IPS-18a (cell line): ENCODE measurements around the gene ERICH2.

Experiments used
- H3K27ac ChIP-seq: one replicate; pipeline ENCODE4 v1.5.1; 2013; ENCODE audit warnings: low read length
- H3K27me3 ChIP-seq: one replicate; pipeline ENCODE4 v1.6.1; 2013; ENCODE audit warnings: mild to moderate bottlenecking, low read length; ENCODE audit not compliant: control insufficient read depth, insufficient read depth
- H3K36me3 ChIP-seq: one replicate; pipeline ENCODE4 v1.6.1; 2013; ENCODE audit warnings: low read depth, low read length; ENCODE audit not compliant: control insufficient read depth
- H3K4me1 ChIP-seq: one replicate; pipeline ENCODE4 v1.6.1; 2013; ENCODE audit warnings: low read depth, low read length; ENCODE audit not compliant: control insufficient read depth
- H3K4me3 ChIP-seq: one replicate; pipeline ENCODE4 v1.5.1; 2013; ENCODE audit warnings: low read length
- H3K9ac ChIP-seq: one replicate; pipeline ENCODE4 v1.6.1; 2013; ENCODE audit warnings: mild to moderate bottlenecking, low read length, moderate library complexity
- H3K9me3 ChIP-seq: one replicate; pipeline ENCODE4 v1.6.1; 2013; ENCODE audit warnings: low read depth, low read length; ENCODE audit not compliant: control insufficient read depth

The ERICH2 gene

DNA sequence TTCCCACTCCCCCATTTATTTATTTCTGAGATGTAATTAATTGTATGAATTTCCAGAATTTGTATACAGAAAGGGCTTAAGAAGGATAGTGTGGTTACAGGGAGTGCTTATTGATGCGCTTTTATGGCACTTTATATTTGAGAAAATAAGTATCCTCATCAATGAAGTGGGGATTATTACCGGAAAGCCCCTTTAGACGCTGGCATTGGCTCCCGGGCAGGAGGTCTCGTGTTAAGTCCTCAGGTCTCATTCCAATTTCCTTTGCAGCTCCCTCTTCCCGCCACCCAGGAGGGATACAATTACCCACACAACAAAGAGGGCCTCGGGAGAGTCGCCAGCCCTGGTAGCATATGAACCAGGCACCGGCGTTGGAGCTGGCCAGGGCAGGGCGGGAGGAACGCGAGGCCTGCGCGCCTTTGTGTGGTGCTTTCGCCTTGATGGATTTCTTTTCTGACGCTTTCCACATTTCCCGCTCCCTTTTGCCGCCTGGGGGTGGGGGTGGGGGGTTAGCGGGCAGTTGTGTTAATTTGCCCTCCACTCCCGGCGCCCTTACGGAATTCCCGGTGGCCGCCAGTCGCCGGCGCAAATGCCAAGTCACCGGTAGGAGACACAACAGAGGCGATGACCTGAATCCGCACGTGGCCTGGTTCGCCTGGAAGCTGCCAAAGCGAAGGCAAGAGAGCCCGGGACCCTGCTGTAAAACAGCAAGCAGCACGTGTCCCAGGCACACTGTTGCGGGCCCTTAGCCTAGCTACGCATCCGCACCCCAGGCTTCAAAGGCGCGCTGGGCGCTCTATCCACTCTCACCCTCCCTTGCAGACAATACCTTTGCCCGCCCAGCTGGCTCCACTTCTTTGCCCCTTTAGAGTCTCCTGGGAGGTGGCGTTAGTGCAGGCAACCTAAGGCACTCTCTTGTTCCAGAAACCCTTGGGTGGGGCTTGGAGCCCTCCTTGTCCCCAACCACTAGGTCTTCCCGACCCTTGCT is 49.8 kb downstream of the ERICH2 start:
- Histone ChIP-seq H3K27ac (no peak overlapping the region), H3K4me3 (peak overlapping the region; percentile 56), H3K27me3 (peaks cover 98% of the 10 kb centered on the region), H3K4me1 (peaks cover 58% of the 10 kb centered on the region), H3K36me3 (no peaks in the 10 kb centered on the region), H3K9me3 (no peaks in the 10 kb centered on the region), H3K9ac (peak overlapping the region; percentile 41)

DNA sequence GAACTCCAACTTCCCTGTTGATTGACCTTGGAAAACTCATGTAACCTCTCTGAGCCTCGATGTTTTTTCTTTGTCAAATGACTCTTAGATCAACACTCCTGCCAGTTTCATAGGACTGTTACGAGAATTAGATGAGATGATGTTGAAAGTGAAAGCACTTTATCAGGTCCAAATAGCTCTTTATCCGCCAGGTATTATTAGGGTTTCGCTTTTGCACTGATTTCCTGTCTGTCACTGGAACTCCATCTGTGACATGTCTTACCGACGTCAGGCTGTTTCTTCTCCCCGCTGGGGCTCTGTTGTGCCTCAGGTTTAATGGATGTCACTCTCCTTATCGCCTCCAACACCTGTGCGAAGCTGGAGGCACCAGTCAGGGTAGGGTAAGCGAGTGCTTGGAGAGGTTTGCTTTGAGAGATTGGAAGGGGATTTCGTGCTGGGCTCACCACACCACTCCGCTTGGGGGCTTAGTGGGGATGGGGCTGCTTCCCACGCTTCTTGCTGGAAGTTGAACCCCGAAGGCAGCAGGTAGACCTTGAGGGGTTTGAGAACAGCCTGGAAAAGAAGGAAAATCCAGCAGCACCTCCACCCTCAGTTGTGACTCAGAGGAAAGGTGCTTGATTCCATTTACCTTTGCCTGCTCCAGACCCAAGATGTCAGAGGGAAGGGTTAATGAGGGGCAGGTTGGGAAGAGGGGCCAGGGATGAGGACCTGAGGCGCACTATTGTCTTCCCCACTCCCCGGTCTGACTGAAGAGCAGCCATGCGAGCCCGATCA is 50.8 kb downstream of the ERICH2 start:
- Histone ChIP-seq H3K36me3 (no peaks in the 10 kb centered on the region), H3K4me1 (peaks cover 52% of the 10 kb centered on the region), H3K9ac (no peak overlapping the region), H3K27me3 (peaks cover 98% of the 10 kb centered on the region), H3K27ac (no peak overlapping the region), H3K9me3 (no peaks in the 10 kb centered on the region), H3K4me3 (peak overlapping the region; percentile 56)

- peak overlapping the region; percentile 56 for H3K4me3 ChIP-seq
- peaks cover 49% of the 10 kb centered on the region for H3K4me1 ChIP-seq
- peaks cover 93% of the 10 kb centered on the region for H3K27me3 ChIP-seq
Observed at GRCh38 chr2:170821531-170822289, 51.5 kb downstream of the ERICH2 start.

DNA sequence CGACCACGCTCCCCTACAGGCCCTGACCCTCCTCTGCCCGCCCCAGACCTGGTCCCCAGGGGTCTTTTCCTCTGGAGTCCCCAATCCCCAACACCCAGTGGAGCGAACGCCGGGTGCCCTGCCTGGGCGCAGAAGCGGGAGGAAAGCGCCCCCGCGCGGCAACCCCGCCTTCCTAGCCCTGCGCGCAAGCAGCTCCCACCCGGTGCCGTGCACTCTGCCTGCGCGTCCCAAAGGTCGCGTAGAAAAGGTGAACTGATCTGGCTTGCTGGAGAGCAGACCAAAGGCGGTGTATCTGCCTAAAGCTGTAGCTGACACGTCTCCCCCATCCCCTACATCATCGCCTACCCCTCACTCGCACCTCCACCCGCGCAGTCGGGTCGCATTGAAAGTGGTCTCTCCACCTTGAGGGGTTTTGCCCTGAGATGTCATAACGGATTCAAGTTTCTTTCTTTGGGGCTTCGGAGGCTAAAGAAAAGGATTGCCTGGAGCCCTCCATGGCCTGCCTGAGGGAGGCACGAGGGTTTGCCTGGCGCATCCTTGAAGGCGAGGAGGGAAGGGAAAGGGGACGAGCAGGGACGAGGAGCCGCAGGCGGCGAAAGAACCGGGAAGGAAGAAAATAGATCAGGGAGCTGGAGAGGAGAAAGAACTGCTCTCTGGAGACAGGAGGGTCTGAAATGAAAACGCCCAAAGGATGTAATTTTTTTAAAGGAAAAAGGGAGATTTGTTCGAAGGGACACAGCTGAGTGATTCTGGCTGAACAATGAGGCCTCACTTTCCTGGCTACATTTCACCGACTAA is 52.3 kb downstream of the ERICH2 start:
- H3K9me3 ChIP-seq = no peaks in the 10 kb centered on the region
- H3K36me3 ChIP-seq = no peaks in the 10 kb centered on the region
- H3K27ac ChIP-seq = no peak overlapping the region
- peak overlapping the region; percentile 56 for H3K4me3 ChIP-seq
- no peak overlapping the region for H3K9ac ChIP-seq
- peaks cover 93% of the 10 kb centered on the region for H3K27me3 ChIP-seq
- peaks cover 47% of the 10 kb centered on the region for H3K4me1 ChIP-seq

More at GRCh38 chr2:170821531-170822289, 51.5 kb downstream of the ERICH2 start:
- Histone ChIP-seq H3K9me3 (no peaks in the 10 kb centered on the region), H3K36me3 (no peaks in the 10 kb centered on the region), H3K27ac (no peak overlapping the region), H3K9ac (no peak overlapping the region)

DNA sequence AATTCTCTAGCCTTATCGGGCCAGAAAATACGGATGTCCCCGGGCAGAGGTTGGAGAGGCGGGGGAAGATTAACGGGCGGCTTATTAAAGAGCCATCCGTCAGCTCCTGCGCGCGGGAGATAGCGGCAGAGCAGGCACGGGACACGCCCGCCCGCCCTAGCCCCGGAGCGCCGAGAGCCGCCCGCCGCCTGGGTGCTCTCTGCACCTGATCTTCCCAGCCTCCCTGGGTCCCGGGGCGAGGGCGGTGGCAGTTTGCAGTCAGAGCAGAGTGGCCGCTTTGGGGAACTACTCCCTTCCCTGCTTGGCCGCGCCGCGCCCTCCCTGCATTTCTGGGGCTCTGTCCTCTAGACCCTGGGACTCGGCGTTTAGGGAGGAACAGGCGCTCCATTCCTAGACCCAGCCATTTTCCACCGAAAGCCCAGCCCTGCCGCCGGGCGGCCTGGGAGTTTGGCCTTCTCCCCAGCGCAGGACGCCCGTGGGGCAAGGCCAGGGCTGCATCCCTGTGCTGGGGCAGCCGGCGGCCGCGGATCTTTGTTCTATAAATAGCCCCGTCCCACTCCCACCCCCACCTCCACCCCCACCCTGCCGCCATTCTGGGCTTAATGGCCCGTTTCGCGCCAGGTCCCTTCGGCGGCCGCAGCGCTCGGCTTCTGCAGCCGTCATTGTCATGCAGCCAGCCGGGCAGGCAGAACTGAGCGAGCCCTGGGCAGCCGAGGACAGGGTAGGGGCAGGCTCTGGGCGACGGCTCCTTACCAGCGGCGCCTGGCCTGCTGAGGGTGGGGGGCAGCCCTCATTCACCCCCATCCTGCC is 53.1 kb downstream of the ERICH2 start:
- H3K36me3 ChIP-seq = no peaks in the 10 kb centered on the region
- peak overlapping the region; percentile 16 for H3K9ac ChIP-seq
- peaks cover 43% of the 10 kb centered on the region for H3K4me1 ChIP-seq
- peak overlapping the region; percentile 56 for H3K4me3 ChIP-seq
- no peak overlapping the region for H3K27ac ChIP-seq
- peaks cover 91% of the 10 kb centered on the region for H3K27me3 ChIP-seq
- H3K9me3 ChIP-seq = no peaks in the 10 kb centered on the region

DNA sequence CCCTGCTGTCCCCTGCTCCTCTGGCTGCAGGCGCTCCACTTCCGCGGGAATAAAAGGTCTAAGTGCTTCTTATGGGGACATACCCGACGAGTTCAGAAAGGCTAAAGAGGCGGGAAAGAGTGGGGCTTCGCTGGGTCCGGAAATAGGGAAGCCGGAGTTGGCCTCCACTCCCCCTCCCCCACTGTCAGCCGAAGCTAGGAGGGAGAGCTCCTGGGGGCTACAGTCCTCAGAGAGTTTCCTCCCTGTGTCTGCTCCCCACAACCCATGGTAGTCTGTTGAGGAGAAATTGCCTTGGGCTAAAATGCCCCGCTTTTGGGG is 53.7 kb downstream of the ERICH2 start:
- peaks cover 91% of the 10 kb centered on the region for H3K27me3 ChIP-seq
- H3K4me3 ChIP-seq = peak overlapping the region; percentile 56

GRCh38 chr2:170824526-170825015 is 54.4 kb downstream of the ERICH2 start:
- Histone ChIP-seq H3K9me3 (no peaks in the 10 kb centered on the region), H3K4me1 (peaks cover 33% of the 10 kb centered on the region), H3K4me3 (no peak overlapping the region), H3K9ac (no peak overlapping the region), H3K27ac (no peak overlapping the region), H3K27me3 (peaks cover 86% of the 10 kb centered on the region), H3K36me3 (no peaks in the 10 kb centered on the region)

More for the DNA sequence above, 53.7 kb downstream of the ERICH2 start:
- no peaks in the 10 kb centered on the region for H3K9me3 ChIP-seq
- H3K9ac ChIP-seq = no peak overlapping the region
- H3K4me1 ChIP-seq = peaks cover 38% of the 10 kb centered on the region
- no peak overlapping the region for H3K27ac ChIP-seq
- H3K36me3 ChIP-seq = no peaks in the 10 kb centered on the region

DNA sequence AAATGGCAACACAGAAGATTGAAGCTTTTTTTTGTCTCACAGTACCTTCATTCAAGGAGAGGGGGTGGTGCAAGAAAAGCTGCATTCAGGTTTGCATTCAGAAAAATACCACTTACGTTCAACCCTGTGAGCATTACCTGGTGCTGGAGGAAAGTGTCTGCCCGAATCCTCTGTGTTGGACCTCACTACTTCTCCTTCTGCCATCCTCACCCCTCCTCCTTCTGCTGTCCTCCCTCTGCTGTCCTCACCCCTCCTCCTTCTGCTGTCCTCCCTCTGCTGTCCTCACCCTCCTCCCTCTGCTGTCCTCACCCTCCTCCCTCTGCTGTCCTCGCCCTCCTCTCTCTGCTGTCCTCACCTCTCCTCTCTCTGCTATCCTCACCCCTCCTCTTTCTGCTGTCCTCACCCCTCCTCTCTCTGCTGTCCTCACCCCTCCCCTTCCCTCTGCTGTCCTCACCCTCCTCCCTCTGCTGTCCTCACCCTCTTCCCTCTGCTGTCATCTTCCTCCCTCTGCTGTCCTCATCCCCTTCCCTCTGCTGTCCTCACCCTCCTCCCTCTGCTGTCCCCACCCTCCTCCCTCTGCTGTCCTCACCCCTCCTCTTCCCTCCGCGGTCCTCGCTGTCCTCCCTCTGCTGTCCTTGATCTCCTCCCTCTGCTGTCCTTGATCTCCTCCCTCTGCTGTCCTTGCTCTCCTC is 57.8 kb downstream of the ERICH2 start:
- no peak overlapping the region for H3K9ac ChIP-seq
- H3K27ac ChIP-seq = no peak overlapping the region
- H3K9me3 ChIP-seq = no peaks in the 10 kb centered on the region
- peaks cover 52% of the 10 kb centered on the region for H3K27me3 ChIP-seq
- H3K4me3 ChIP-seq = no peak overlapping the region
- no peaks in the 10 kb centered on the region for H3K36me3 ChIP-seq
- peaks cover 6% of the 10 kb centered on the region for H3K4me1 ChIP-seq

GRCh38 chr2:170828533-170828916 is 58.3 kb downstream of the ERICH2 start:
- Histone ChIP-seq H3K9ac (no peak overlapping the region), H3K4me1 (peaks cover 6% of the 10 kb centered on the region), H3K9me3 (no peaks in the 10 kb centered on the region), H3K4me3 (no peak overlapping the region), H3K27me3 (peaks cover 47% of the 10 kb centered on the region), H3K36me3 (no peaks in the 10 kb centered on the region), H3K27ac (no peak overlapping the region)

DNA sequence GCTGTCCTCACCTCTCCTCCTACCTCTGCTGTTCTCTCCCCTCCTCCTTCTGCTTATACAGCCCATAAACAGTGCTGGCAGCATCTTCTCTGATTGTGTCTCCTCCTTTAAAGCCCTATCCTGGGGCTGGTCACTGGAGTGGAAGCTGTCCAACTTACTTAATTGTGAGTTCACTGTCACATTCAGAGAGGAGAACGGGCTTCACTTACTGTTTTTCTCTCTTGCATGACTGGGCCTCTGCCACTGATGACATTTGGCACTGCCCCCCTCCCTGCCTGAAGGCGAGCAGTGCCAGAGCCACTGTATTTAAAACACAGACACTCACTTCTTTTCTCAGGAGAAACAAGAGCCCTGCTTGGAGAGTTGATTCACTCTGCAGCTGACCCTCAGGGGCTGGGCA is 58.9 kb downstream of the ERICH2 start:
- no peaks in the 10 kb centered on the region for H3K9me3 ChIP-seq
- H3K27ac ChIP-seq = no peak overlapping the region
- no peak overlapping the region for H3K9ac ChIP-seq
- no peak overlapping the region for H3K4me3 ChIP-seq
- H3K27me3 ChIP-seq = peaks cover 43% of the 10 kb centered on the region
- H3K4me1 ChIP-seq = peaks cover 3% of the 10 kb centered on the region
- no peaks in the 10 kb centered on the region for H3K36me3 ChIP-seq
